Activated CD4-positive, alpha-beta T cell treated with anti-CD3 and anti-CD28 coated beads, Interleukin-2, amount 50 U/mL, for 24 hours (primary cell): ENCODE measurements around the gene FCGR3A.
"Not testable (repeated sequence)": the region's sequence is repeated elsewhere in the genome, so short reads cannot be mapped to it uniquely, and the experiment has no call there.

ENCODE experiments used
- DNase-seq, 2 donors: peaks; one replicate each; pipeline ENCODE4 v3.0.0-alpha.2; 2020; ENCODE audit warnings: low read depth in 1 of 2, low spot score in 1 of 2

The FCGR3A gene

GRCh38 chr1:161530671-161531641, 18.7 kb downstream of the FCGR3A start:
- DNase-seq = peak; percentile 87 to 99

- DNase-seq = peak; percentile 51 to 84
Measured at GRCh38 chr1:161530158-161530557, 19.5 kb downstream of the FCGR3A start.

GRCh38 chr1:161529463-161530104, 20.0 kb downstream of the FCGR3A start:
- not testable (repeated sequence) for DNase-seq

GRCh38 chr1:161528550-161528949, 21.1 kb downstream of the FCGR3A start:
- DNase-seq = not testable (repeated sequence)

GRCh38 chr1:161525918-161526317, 23.7 kb downstream of the FCGR3A start:
- not testable (repeated sequence) for DNase-seq

- not testable (repeated sequence) for DNase-seq
Measured at GRCh38 chr1:161525321-161525720, 24.3 kb downstream of the FCGR3A start.

- DNase-seq = not testable (repeated sequence)
Measured at GRCh38 chr1:161524742-161525291, 24.8 kb downstream of the FCGR3A start.

GRCh38 chr1:161523817-161524741, 25.5 kb downstream of the FCGR3A start, which contains the start of gene HSPA6:
Gene HSPA6 (plus strand): TSS chr1:161524540. CDS start chr1:161524659, 119 bp downstream.
- peak; percentile 74 to 91 for DNase-seq

- DNase-seq = not testable (repeated sequence)
Measured at GRCh38 chr1:161523041-161523816, 26.4 kb downstream of the FCGR3A start.

GRCh38 chr1:161513953-161514352, 35.7 kb downstream of the FCGR3A start:
- DNase-seq = not testable (repeated sequence)

GRCh38 chr1:161513448-161513780, 36.2 kb downstream of the FCGR3A start:
- not testable (repeated sequence) for DNase-seq

- not testable (repeated sequence) for DNase-seq
Measured at GRCh38 chr1:161512636-161513447, 36.8 kb downstream of the FCGR3A start.

- no peak for DNase-seq
Measured at GRCh38 chr1:161511756-161512060, 37.9 kb downstream of the FCGR3A start.

- DNase-seq = no peak
Measured at GRCh38 chr1:161511018-161511755, 38.4 kb downstream of the FCGR3A start.

GRCh38 chr1:161510477-161510876, 39.1 kb downstream of the FCGR3A start:
- DNase-seq = no peak

GRCh38 chr1:161506336-161507223, 43.0 kb downstream of the FCGR3A start:
- DNase-seq = no peak

GRCh38 chr1:161505686-161506085, 43.9 kb downstream of the FCGR3A start:
- no peak for DNase-seq

GRCh38 chr1:161503394-161503748, 46.2 kb downstream of the FCGR3A start:
- no peak for DNase-seq
